Esophagus muscularis mucosa (tissue), 4 donors: Measurements from ENCODE around the gene DIP2C.

ENCODE experiments used
- EP300 ChIP-seq: sonication (generic); formaldehyde crosslinking; IDR thresholded peaks from one replicate; pipeline ENCODE4 v1.6.1; 2017; ENCODE audit warnings: antibody characterized with exemption
- POLR2A ChIP-seq: fragments of 450-650 bp; IDR thresholded peaks from one replicate; pipeline ENCODE4 v1.6.1; 2017; ENCODE audit warnings: antibody characterized with exemption, moderate library complexity, mild to moderate bottlenecking, low read depth
- POLR2AphosphoS5 ChIP-seq, 2 donors: sonication (generic); formaldehyde crosslinking; IDR thresholded peaks; one replicate each; pipeline ENCODE4 v1.6.1; 2017; ENCODE audit warnings: antibody characterized with exemption in 2 of 2
- TF ChIP-seq, protein P1 (sequence below), 3 experiments: fragments of 200-600 bp in 2 of 3; fragments of 450-650 bp in 1 of 3; sonication (generic) in 2 of 3; IDR thresholded peaks; one replicate each; pipeline ENCODE4 v1.5.1; 2017 to 2019; ENCODE audit warnings: antibody characterized with exemption in 3 of 3, mild to moderate bottlenecking in 2 of 3, moderate library complexity in 1 of 3

DNA sequence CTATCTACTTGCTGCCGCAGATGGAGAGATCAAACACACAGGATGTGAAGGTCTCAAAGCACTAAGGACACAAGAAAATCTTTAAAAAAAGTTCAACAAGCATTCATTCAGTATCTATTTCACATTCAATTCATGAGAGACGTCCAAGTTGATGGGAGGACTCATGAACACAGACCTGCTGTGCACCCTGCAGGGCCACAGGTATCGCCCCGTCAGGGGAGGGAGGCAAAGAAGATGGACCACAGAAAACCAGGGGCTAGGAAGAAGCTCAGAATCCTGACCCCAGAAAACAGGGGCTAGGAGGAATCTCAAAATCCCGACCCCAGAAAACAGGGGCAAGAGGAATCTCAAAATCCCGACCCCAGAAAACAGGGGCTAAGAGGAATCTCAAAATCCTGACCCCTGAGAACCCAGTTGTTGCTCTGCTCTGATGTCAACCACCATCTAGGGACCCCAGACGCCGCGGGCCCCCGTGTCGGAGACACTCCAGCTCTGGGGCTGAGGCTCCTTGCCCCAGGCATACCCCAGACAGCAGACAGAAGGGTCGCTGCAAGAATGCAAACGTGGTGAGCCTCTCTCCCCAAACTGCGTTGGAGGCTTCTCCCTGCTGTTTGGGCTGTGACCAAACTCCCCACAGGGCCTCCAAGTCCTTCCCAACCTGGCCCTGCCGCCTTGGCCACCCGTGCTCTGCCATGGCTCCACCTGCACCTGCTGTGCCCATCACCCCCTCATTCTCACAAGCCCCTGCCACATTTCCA lies 197.6 kb downstream of the DIP2C start:
- TF ChIP-seq POLR2A: no peak
- TF ChIP-seq, protein P1, sequence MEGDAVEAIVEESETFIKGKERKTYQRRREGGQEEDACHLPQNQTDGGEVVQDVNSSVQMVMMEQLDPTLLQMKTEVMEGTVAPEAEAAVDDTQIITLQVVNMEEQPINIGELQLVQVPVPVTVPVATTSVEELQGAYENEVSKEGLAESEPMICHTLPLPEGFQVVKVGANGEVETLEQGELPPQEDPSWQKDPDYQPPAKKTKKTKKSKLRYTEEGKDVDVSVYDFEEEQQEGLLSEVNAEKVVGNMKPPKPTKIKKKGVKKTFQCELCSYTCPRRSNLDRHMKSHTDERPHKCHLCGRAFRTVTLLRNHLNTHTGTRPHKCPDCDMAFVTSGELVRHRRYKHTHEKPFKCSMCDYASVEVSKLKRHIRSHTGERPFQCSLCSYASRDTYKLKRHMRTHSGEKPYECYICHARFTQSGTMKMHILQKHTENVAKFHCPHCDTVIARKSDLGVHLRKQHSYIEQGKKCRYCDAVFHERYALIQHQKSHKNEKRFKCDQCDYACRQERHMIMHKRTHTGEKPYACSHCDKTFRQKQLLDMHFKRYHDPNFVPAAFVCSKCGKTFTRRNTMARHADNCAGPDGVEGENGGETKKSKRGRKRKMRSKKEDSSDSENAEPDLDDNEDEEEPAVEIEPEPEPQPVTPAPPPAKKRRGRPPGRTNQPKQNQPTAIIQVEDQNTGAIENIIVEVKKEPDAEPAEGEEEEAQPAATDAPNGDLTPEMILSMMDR (IDR thresholded peaks at IDR 0.05): no peak
- no peak for TF ChIP-seq EP300
- TF ChIP-seq POLR2AphosphoS5 (IDR thresholded peaks at IDR 0.05): no peak
